ENCODE measurements around the gene UTRN.
A peak's percentile ranks its signal among the peaks of the same experiment; 100 is the strongest.

UTRN gene

DNA sequence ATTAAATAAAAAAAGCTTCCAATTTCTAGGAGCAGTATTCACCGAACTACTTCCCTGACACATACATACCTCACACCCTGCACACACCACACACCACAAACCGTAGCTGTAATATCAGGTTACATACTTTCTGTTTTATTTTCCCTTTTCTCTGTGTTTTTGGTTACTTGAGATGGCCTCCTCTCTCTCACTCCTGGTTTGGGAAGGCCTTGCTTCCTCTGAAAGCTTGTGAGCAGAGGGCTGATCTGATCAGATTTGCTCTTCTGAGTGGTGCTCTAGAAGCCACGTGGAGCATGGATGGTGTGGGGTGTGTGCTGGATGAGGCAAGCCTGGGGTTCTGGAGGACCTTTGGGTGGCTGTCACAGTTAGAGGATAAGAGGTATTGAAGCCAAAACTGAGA is 20.9 kb downstream of the UTRN start:
- peak; percentile 13 for DNase-seq (ENCODE audit: low read depth)
- no peak overlapping the region; the same call in 1 of the 2 replicates for H3K4me3 ChIP-seq (ENCODE audit: low read depth, low read length)
- TF ChIP-seq, protein P1, sequence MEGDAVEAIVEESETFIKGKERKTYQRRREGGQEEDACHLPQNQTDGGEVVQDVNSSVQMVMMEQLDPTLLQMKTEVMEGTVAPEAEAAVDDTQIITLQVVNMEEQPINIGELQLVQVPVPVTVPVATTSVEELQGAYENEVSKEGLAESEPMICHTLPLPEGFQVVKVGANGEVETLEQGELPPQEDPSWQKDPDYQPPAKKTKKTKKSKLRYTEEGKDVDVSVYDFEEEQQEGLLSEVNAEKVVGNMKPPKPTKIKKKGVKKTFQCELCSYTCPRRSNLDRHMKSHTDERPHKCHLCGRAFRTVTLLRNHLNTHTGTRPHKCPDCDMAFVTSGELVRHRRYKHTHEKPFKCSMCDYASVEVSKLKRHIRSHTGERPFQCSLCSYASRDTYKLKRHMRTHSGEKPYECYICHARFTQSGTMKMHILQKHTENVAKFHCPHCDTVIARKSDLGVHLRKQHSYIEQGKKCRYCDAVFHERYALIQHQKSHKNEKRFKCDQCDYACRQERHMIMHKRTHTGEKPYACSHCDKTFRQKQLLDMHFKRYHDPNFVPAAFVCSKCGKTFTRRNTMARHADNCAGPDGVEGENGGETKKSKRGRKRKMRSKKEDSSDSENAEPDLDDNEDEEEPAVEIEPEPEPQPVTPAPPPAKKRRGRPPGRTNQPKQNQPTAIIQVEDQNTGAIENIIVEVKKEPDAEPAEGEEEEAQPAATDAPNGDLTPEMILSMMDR (IDR thresholded peaks at IDR 0.05; ENCODE audit: low read depth, low read length, missing control alignments): no peak

DNA sequence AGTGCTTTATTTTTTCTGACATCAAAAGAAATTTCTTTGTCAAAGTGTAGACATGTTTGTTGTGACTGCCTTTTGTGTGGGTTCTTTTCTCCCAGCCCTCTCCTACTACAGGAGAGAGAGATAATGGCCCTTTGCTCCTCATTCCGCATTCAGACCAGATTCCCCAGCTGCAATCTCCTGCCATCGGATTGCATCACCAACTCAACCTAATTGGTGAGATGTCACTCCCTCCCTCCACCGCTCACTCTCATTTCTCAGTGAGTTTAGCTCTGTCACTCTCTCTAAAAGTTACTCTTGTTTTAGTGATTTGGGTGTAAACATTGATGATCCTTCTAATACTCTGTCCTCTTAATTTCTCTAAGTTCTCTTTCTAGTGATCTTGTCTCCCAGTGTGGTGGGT is 22.7 kb downstream of the UTRN start:
- H3K4me3 ChIP-seq (ENCODE audit: low read depth, low read length): no peak overlapping the region
- TF ChIP-seq, protein P1 (IDR thresholded peaks at IDR 0.05; ENCODE audit: low read depth, low read length, missing control alignments): no peak

DNA sequence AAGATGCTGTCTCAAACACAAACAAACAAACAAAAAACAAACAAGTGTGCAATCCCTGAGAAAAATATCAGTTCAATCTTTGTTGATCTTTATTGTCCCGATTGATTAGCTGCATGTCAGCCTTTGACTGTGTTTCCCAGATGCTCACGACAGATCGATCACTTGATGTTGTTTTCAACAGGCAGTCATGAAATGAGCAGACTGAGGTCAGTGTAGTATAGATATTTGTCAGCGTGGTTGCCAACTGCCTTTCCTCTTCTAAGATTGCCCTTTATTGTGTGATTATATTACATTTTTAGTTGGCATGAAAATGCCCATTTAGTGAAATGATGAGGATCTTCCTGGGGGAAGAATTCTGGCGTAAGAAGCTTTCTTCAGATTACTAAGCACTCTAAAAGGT is 25.6 kb downstream of the UTRN start:
- DNase-seq (ENCODE audit: low read depth): no peak
- no peak overlapping the region for H3K4me3 ChIP-seq (ENCODE audit: low read depth, low read length)
- TF ChIP-seq, protein P1 (IDR thresholded peaks at IDR 0.05; ENCODE audit: low read depth, low read length, missing control alignments): no peak

More for the DNA sequence above, 22.7 kb downstream of the UTRN start:
- no peak for DNase-seq (ENCODE audit: low read depth)

DNA sequence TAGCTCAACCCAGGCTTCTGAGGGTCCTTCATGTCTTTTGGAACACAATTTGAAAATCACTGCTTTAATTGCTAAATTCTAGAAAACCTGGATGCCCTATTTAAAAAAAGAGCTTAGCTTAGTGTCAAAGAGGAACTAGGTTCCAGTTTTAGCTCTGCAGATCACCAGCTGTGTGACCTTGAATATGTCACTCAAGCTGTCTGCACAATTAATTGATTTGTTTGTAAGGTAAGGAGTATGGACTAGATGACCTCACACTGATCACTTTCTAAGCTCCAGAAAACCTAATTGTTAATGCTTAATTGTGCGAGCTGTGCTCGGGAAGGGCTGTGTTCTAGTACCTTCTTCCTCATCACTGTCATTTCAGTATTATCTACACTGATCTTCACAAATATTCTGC is 26.2 kb downstream of the UTRN start:
- DNase-seq (ENCODE audit: low read depth): no peak
- H3K4me3 ChIP-seq (ENCODE audit: low read depth, low read length): no peak overlapping the region
- TF ChIP-seq, protein P1 (IDR thresholded peaks at IDR 0.05; ENCODE audit: low read depth, low read length, missing control alignments): no peak

DNA sequence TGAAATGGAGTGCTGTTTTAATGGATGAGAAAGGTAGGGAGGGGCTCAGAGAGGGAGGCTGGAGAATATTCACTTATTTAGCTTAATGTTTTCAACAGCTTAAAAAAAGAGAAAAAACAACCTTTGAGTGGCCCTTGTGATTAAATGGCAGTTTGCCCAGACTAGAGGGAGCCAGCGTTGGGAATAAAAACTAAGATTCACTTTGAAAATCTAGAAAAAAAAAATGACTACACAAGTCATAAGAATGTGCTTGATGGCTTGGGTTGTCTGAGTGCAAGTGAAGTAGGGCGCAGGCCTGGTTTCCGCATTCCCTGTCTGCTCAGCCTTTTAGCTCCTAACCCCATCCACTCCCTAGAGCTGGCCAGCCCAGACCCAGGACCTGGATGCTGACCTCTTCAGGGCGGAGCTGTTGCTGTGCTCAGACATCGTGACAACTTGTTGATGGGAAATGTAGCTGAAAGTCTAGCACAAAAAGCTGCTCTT is 28.9 kb downstream of the UTRN start:
- TF ChIP-seq, protein P1 (IDR thresholded peaks at IDR 0.05; ENCODE audit: low read depth, low read length, missing control alignments): no peak
- no peak for DNase-seq (ENCODE audit: low read depth)
- no peak overlapping the region for H3K4me3 ChIP-seq (ENCODE audit: low read depth, low read length)

DNA sequence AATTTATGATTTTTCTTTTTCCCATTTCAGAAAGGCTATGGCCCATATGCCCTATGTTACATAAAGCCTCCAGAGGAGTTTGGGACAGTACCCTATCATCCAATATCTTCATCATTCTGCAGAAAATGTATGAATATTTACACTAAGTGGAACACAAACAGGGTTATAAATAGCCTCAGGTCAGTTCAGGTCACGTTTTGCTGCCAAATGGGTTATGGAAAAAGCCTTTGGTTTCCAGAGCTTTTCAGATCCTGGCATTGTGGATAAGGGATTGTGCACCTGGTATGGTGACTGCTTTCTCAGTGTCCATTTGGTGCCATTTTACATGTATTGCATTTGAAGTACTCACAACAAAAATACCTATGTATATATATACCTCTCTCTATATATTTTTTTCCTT is 29.4 kb downstream of the UTRN start:
- TF ChIP-seq, protein P1 (IDR thresholded peaks at IDR 0.05; ENCODE audit: low read depth, low read length, missing control alignments): no peak
- H3K4me3 ChIP-seq (ENCODE audit: low read depth, low read length): no peak overlapping the region
- no peak for DNase-seq (ENCODE audit: low read depth)

DNA sequence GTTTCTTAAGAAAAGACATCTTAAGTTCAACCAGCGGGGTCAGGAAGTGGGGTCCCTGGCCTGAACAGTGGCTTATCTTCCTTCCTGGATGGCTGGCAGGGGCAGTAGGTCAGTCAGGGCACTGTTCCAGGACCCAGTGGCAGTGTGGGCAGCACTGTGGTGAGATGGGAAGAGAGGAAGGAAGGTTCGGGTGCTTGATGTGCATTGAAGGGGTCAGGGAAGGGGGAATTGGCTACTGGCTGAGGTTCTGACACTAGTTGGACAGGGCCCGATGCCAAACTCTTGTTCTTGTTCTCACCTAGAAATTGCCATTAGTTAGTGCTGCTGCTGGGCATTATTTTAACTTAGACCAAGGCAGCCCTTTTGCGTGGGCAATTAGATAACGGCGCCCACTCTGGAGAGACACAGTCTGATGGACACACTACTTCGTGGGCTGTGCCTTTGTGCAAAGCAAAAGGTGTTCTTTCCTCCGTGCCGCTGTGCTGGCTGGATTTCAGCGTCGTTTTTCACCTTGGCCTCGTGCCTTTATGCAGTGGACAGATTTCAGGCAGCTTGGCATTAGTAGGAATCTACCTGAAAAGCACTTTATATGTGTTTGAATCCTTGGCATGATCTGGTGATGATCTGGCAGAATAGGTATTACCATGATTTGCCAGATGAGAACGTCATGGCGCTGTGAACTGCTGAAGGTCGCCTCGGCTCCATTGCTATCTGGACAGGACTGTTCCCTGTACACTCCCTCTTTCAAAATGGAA is 30.3 kb downstream of the UTRN start:
- no peak for DNase-seq (ENCODE audit: low read depth)
- no peak overlapping the region for H3K4me3 ChIP-seq (ENCODE audit: low read depth, low read length)
- TF ChIP-seq, protein P1 (IDR thresholded peaks at IDR 0.05; ENCODE audit: low read depth, low read length, missing control alignments): no peak
